PC-3 (cell line): ENCODE data around the gene PPP1R1B. TPM values are rescaled to one million over a fixed set of nuclear protein-coding genes. Genes with fewer than 3 reads are reported as not detected.

ENCODE experiments used
- ATAC-seq: fragments of 200-7000 bp; cut with Tn5 transposase; 2 replicates; pipeline ENCODE4 v1.9.1; 2020; ENCODE audit warnings: mild to moderate bottlenecking, moderate library complexity
- BruUV-seq: library from RNA; stranded (reverse); fragments of 400-500 nt; replicated peaks from 2 replicates; lab custom pipeline; 2021; lab: Mats Ljungman, UMichigan
- CTCF ChIA-PET: fragments of 300-600 bp; sonication (Branson Sonifier 250); formaldehyde crosslinking; loops from one replicate; lab custom pipeline; 2022; ENCODE audit warnings: antibody characterized with exemption; lab: Charles Lee
- POLR2A ChIA-PET: fragments of 300-600 bp; sonication (Branson Sonifier 250); formaldehyde crosslinking; loops from one replicate; lab custom pipeline; 2022; ENCODE audit warnings: antibody characterized with exemption; ENCODE audit not compliant: unreplicated experiment; lab: Charles Lee
- DNase-seq: peaks from one replicate; pipeline ENCODE4 v3.0.0-alpha.2; 2015
- H2AFZ ChIP-seq: fragments of 300-600 bp; sonication (generic); 2 replicates; pipeline ENCODE4 v1.6.0; 2016; ENCODE audit warnings: antibody characterized with exemption, low read length
- H3F3A ChIP-seq: fragments of 300-600 bp; sonication (generic); one replicate; pipeline ENCODE4 v1.6.0; 2017; ENCODE audit warnings: antibody characterized with exemption, low read length, control low read depth, mild to moderate bottlenecking; ENCODE audit not compliant: unreplicated experiment
- H3K27ac ChIP-seq: fragments of 300-600 bp; sonication (generic); 2 replicates; pipeline ENCODE4 v1.5.1; 2016; ENCODE audit warnings: mild to moderate bottlenecking, low read length
- H3K27me3 ChIP-seq: fragments of 300-600 bp; sonication (generic); 2 replicates; pipeline ENCODE4 v1.6.1; 2016; ENCODE audit warnings: low read length, mixed read lengths
- H3K36me3 ChIP-seq: fragments of 300-600 bp; sonication (generic); 2 replicates; pipeline ENCODE4 v1.6.1; 2016; ENCODE audit warnings: low read depth, mixed run types, low read length, mixed read lengths
- H3K4me1 ChIP-seq: fragments of 300-600 bp; sonication (generic); 2 replicates; pipeline ENCODE4 v1.5.1; 2016; ENCODE audit warnings: low read length; ENCODE audit not compliant: insufficient read depth
- H3K4me2 ChIP-seq: fragments of 300-600 bp; sonication (generic); 2 replicates; pipeline ENCODE4 v1.6.0; 2016; ENCODE audit warnings: low read length
- H3K4me3 ChIP-seq: fragments of 300-600 bp; sonication (generic); 2 replicates; pipeline ENCODE4 v1.5.1; 2016; ENCODE audit warnings: mild to moderate bottlenecking, low read length, mixed read lengths
- H3K79me2 ChIP-seq: fragments of 300-600 bp; sonication (generic); 2 replicates; pipeline ENCODE4 v1.6.1; 2017; ENCODE audit warnings: low read length, mixed read lengths
- H3K9ac ChIP-seq: fragments of 300-600 bp; sonication (generic); 2 replicates; pipeline ENCODE4 v1.6.0; 2016; ENCODE audit warnings: mild to moderate bottlenecking, low read length
- H3K9me2 ChIP-seq: fragments of 300-600 bp; sonication (generic); replicated peaks from 2 replicates; pipeline ENCODE4 v1.6.1; 2016; ENCODE audit warnings: mixed run types, low read length, mixed read lengths
- H3K9me3 ChIP-seq: fragments of 300-600 bp; sonication (generic); 2 replicates; pipeline ENCODE4 v1.6.1; 2016; ENCODE audit warnings: low read length, mixed read lengths
- H4K20me1 ChIP-seq: fragments of 300-600 bp; sonication (generic); 2 replicates; pipeline ENCODE4 v1.6.1; 2016; ENCODE audit warnings: low read length, mixed read lengths
- CTCF ChIP-seq: fragments of 300-600 bp; sonication (generic); conservative IDR thresholded peaks from 2 replicates; pipeline ENCODE4 v1.5.1; 2017; ENCODE audit warnings: antibody characterized with exemption, low read depth, mild to moderate bottlenecking, low read length
- EZH2 ChIP-seq: fragments of 300-600 bp; sonication (generic); IDR thresholded peaks from one replicate; pipeline ENCODE4 v1.6.1; 2017; ENCODE audit warnings: antibody characterized with exemption, mild to moderate bottlenecking, low read length; ENCODE audit not compliant: unreplicated experiment
- EZH2phosphoT487 ChIP-seq: fragments of 300-600 bp; sonication (generic); IDR thresholded peaks from 2 replicates; pipeline ENCODE4 v1.6.1; 2018; ENCODE audit warnings: mild to moderate bottlenecking, antibody characterized with exemption, low read length, borderline replicate concordance
- intact Hi-C: fragments of 100-400 bp; cut with micrococcal nuclease; formaldehyde crosslinking; loops from 2 replicates; pipeline ENCODE4 v1.9.0; 2023
- total RNA-seq: library from RNA; depleted of rRNA; stranded (reverse); fragments of >200 nt; gene quantifications from 2 replicates; pipeline ENCODE4 v1.2.3, GENCODE V29; 2014

The PPP1R1B gene
- total RNA-seq, 1 experiment from 2014 or later: 3.1 TPM

GRCh38 chr17:39608142-39608981 is 18.4 kb upstream of the PPP1R1B start:
- no peak for DNase-seq
- Histone ChIP-seq H3K9me3 (no peaks in the 10 kb centered on the region), H3K27me3 (peaks cover 39% of the 10 kb centered on the region), H2AFZ (no peak overlapping the region), H3K79me2 (no peaks in the 10 kb centered on the region), H3K9ac (no peak overlapping the region), H3K4me2 (no peak overlapping the region), H3K4me3 (no peak overlapping the region), H3K4me1 (no peaks in the 10 kb centered on the region; the same call in 1 of the 2 replicates), H3K27ac (no peak overlapping the region), H3K9me2 (no peaks in the 10 kb centered on the region), H3F3A (no peaks in the 10 kb centered on the region), H4K20me1 (no peaks in the 10 kb centered on the region), H3K36me3 (no peaks in the 10 kb centered on the region)
- no peak for TF ChIP-seq CTCF
- no peak for TF ChIP-seq EZH2phosphoT487
- no peak for TF ChIP-seq EZH2
- CTCF ChIA-PET: no interaction called here
- POLR2A ChIA-PET: no interaction called here
- intact Hi-C loops: no loop called here
- ATAC-seq: no peak
- BruUV-seq: no TSS peak

GRCh38 chr17:39609416-39610025 is 17.2 kb upstream of the PPP1R1B start:
- Histone ChIP-seq H3K4me2 (no peak overlapping the region), H4K20me1 (no peaks in the 10 kb centered on the region), H3K4me3 (no peak overlapping the region), H3F3A (no peaks in the 10 kb centered on the region), H2AFZ (no peak overlapping the region), H3K9ac (no peak overlapping the region), H3K9me2 (no peaks in the 10 kb centered on the region), H3K9me3 (no peaks in the 10 kb centered on the region), H3K4me1 (no peaks in the 10 kb centered on the region; the same call in 1 of the 2 replicates), H3K27ac (no peak overlapping the region), H3K79me2 (no peaks in the 10 kb centered on the region), H3K36me3 (no peaks in the 10 kb centered on the region), H3K27me3 (peaks cover 29% of the 10 kb centered on the region)
- intact Hi-C loops: no loop called here
- TF ChIP-seq EZH2phosphoT487 (no peak), CTCF (no peak), EZH2 (no peak)
- BruUV-seq: no TSS peak
- ChIA-PET CTCF (no interaction called here), POLR2A (no interaction called here)
- ATAC-seq: no peak
- no peak for DNase-seq
